HCT116 (cell line): Measurements from ENCODE around the gene MAGI3. TPM values are rescaled to one million over a fixed set of nuclear protein-coding genes. Genes with fewer than 3 reads are reported as not detected.

Source experiments
- ATAC-seq: fragments of 200-7000 bp; cut with Tn5 transposase; 2 replicates; pipeline ENCODE4 v1.9.1; 2020; ENCODE audit warnings: mild to moderate bottlenecking, moderate library complexity
- BruUV-seq: library from RNA; stranded (reverse); fragments of 400-500 nt; replicated peaks from 2 replicates; lab custom pipeline; 2021; lab: Mats Ljungman, UMichigan
- CTCF ChIA-PET: fragments of 300-600 bp; sonication (Branson Sonifier 250); formaldehyde crosslinking; loops from one replicate; lab custom pipeline; 2021; ENCODE audit warnings: antibody characterized with exemption; lab: Charles Lee
- POLR2A ChIA-PET: fragments of 300-600, 350-600 bp; sonication (Branson Sonifier 250); formaldehyde crosslinking; loops from one replicate; lab custom pipeline; 2021; ENCODE audit warnings: antibody characterized with exemption; lab: Charles Lee
- RAD21 ChIA-PET, 2 experiments: fragments of 300-600 bp; sonication (Branson Sonifier 250); formaldehyde crosslinking; loops; one replicate each; lab custom pipeline; 2023; ENCODE audit warnings: low total read pairs in 2 of 2; ENCODE audit not compliant: uncharacterized antibody in 2 of 2, unreplicated experiment in 2 of 2, low non-redundant PET in 1 of 2; lab: Charles Lee
- DNase-seq: peaks from one replicate; pipeline ENCODE4 v3.0.0-alpha.2; 2010; ENCODE audit warnings: low read depth, low spot score
- H2AFZ ChIP-seq: fragments of 200-600 bp; shearing (Covaris generic), sonication (generic); 2 replicates; pipeline ENCODE4 v1.6.1; 2017; ENCODE audit warnings: low read depth, mixed run types, mixed read lengths, antibody characterized with exemption, low read length; ENCODE audit not compliant: poor library complexity, severe bottlenecking
- H3K27ac ChIP-seq: 2 replicates; pipeline ENCODE4 v1.5.1; 2012; ENCODE audit warnings: low read depth, low read length
- H3K27me3 ChIP-seq: fragments of 200-600 bp; sonication (generic); 2 replicates; pipeline ENCODE4 v1.6.1; 2016; ENCODE audit warnings: mixed run types, low read length, mixed read lengths; ENCODE audit not compliant: insufficient read depth
- H3K36me3 ChIP-seq, 2 experiments: fragments of 200-500 bp in 1 of 2; fragments of 200-600 bp in 1 of 2; sonication (Bioruptor generic) in 1 of 2; sonication (generic) in 1 of 2; 2 replicates each; pipeline versions ENCODE4 v1.5.1 to v1.6.1; 2014 to 2016; ENCODE audit warnings: low read length in 2 of 2, inconsistent platforms in 1 of 2, mixed read lengths in 1 of 2, mixed run types in 1 of 2; ENCODE audit not compliant: insufficient read depth in 2 of 2, control insufficient read depth in 1 of 2
- H3K4me1 ChIP-seq, 2 experiments: fragments of 200-600 bp in 1 of 2; sonication (generic) in 1 of 2; 2 replicates each; pipeline versions ENCODE4 v1.5.1 to v1.6.1; 2012 to 2017; ENCODE audit warnings: low read length in 2 of 2, inconsistent platforms in 1 of 2, mild to moderate bottlenecking in 1 of 2, mixed read lengths in 1 of 2, mixed run types in 1 of 2, moderate library complexity in 1 of 2; ENCODE audit not compliant: insufficient read depth in 2 of 2, control insufficient read depth in 1 of 2
- H3K4me2 ChIP-seq: fragments of 200-600 bp; sonication (generic); 2 replicates; pipeline ENCODE4 v1.6.1; 2017; ENCODE audit warnings: mixed run types, low read length, mixed read lengths
- H3K4me3 ChIP-seq, 2 experiments: fragments of 200-600 bp in 1 of 2; sonication (generic) in 1 of 2; replicated peaks in 1 of 2; 2 replicates each; pipeline ENCODE4 v1.5.1; 2011 to 2016; ENCODE audit warnings: low read length in 2 of 2, control low read depth in 1 of 2, low read depth in 1 of 2, mild to moderate bottlenecking in 1 of 2, mixed read lengths in 1 of 2, mixed run types in 1 of 2
- H3K79me2 ChIP-seq: fragments of 200-600 bp; sonication (generic); 2 replicates; pipeline ENCODE4 v1.6.1; 2017; ENCODE audit warnings: mild to moderate bottlenecking, mixed run types, low read length, moderate library complexity, mixed read lengths; ENCODE audit not compliant: insufficient read depth
- H3K9ac ChIP-seq: fragments of 200-600 bp; sonication (generic); 2 replicates; pipeline ENCODE4 v1.6.1; 2016; ENCODE audit warnings: low read length, mixed read lengths
- H3K9me2 ChIP-seq: fragments of 200-600 bp; sonication (generic), shearing (Covaris generic); 2 replicates; pipeline ENCODE4 v1.6.1; 2017; ENCODE audit warnings: mixed run types, mild to moderate bottlenecking, moderate library complexity; ENCODE audit not compliant: insufficient read depth
- H3K9me3 ChIP-seq, 2 experiments: fragments of 200-500 bp in 1 of 2; fragments of 200-600 bp in 1 of 2; sonication (Bioruptor generic) in 1 of 2; sonication (generic) in 1 of 2; 2 replicates each; pipeline ENCODE4 v1.6.1; 2014 to 2017; ENCODE audit warnings: low read length in 2 of 2, mixed read lengths in 2 of 2, inconsistent platforms in 1 of 2, low read depth in 1 of 2, mild to moderate bottlenecking in 1 of 2, mixed run types in 1 of 2, moderate library complexity in 1 of 2; ENCODE audit not compliant: control insufficient read depth in 1 of 2, insufficient read depth in 1 of 2
- H4K20me1 ChIP-seq: fragments of 200-600 bp; sonication (generic), shearing (Covaris generic); 2 replicates; pipeline ENCODE4 v1.6.1; 2017; ENCODE audit warnings: mixed run types, mild to moderate bottlenecking, moderate library complexity; ENCODE audit not compliant: insufficient read depth
- CEBPB ChIP-seq: IDR thresholded peaks from 2 replicates; pipeline ENCODE4 v1.6.1; 2012; ENCODE audit warnings: low read depth
- EGR1 ChIP-seq: IDR thresholded peaks from 2 replicates; pipeline ENCODE4 v1.6.1; 2012; ENCODE audit warnings: low read depth
- ELF1 ChIP-seq: IDR thresholded peaks from 2 replicates; pipeline ENCODE4 v1.6.1; 2012; ENCODE audit warnings: low read depth, borderline replicate concordance
- EZH2 ChIP-seq: fragments of 200-600 bp; sonication (generic); IDR thresholded peaks from 2 replicates; pipeline ENCODE4 v1.6.1; 2017; ENCODE audit warnings: antibody characterized with exemption, mixed run types
- EZH2phosphoT487 ChIP-seq: fragments of 200-600 bp; IDR thresholded peaks from 2 replicates; pipeline ENCODE4 v1.6.1; 2018; ENCODE audit warnings: antibody characterized with exemption, borderline replicate concordance
- FOSL1 ChIP-seq: IDR thresholded peaks from 2 replicates; pipeline ENCODE4 v1.6.1; 2012; ENCODE audit warnings: low read depth
- JUND ChIP-seq: IDR thresholded peaks from 2 replicates; pipeline ENCODE4 v1.6.1; 2012
- POLR2A ChIP-seq: IDR thresholded peaks from 2 replicates; pipeline ENCODE4 v1.7.0; 2011; ENCODE audit warnings: borderline replicate concordance; ENCODE audit not compliant: insufficient read depth, insufficient read length; ENCODE audit errors: extremely low read depth
- POLR2AphosphoS5 ChIP-seq: IDR thresholded peaks from 2 replicates; pipeline ENCODE4 v1.6.1; 2011; ENCODE audit warnings: mild to moderate bottlenecking, low read depth, low read length, moderate library complexity
- SIN3A ChIP-seq: IDR thresholded peaks from 2 replicates; pipeline ENCODE4 v1.6.1; 2012; ENCODE audit warnings: low read depth
- SP1 ChIP-seq: IDR thresholded peaks from 2 replicates; pipeline ENCODE4 v1.6.1; 2012; ENCODE audit warnings: low read depth
- YY1 ChIP-seq: IDR thresholded peaks from 2 replicates; pipeline ENCODE4 v1.6.1; 2011; ENCODE audit warnings: low read length, low read depth, moderate library complexity, mild to moderate bottlenecking; ENCODE audit not compliant: insufficient replicate concordance; ENCODE audit errors: extremely low read depth
- ZFX ChIP-seq: fragments of 450-650 bp; IDR thresholded peaks from 2 replicates; pipeline ENCODE4 v1.6.1; 2017
- ZNF274 ChIP-seq: fragments of 200-500 bp; sonication (Bioruptor generic); IDR thresholded peaks from 2 replicates; pipeline ENCODE4 v1.6.1; 2014; ENCODE audit warnings: mild to moderate bottlenecking, low read depth, low read length, inconsistent platforms
- intact Hi-C: fragments of 100-400 bp; cut with micrococcal nuclease; formaldehyde crosslinking; loops from 2 replicates; pipeline ENCODE4 v1.10.0; 2022
- total RNA-seq: library from RNA; stranded (reverse); gene quantifications from one replicate; pipeline ENCODE4 v1.2.1, GENCODE V29; 2021; ENCODE audit not compliant: unreplicated experiment
- TF ChIP-seq, protein P1 (sequence below): IDR thresholded peaks from 2 replicates; pipeline ENCODE4 v1.6.1; 2012
- TF ChIP-seq, protein P2 (sequence below), 3 experiments: fragments of 200-600 bp in 1 of 3; sonication (generic) in 1 of 3; IDR thresholded peaks in 2 of 3; conservative IDR thresholded peaks in 1 of 3; 2 replicates each; pipeline ENCODE4 v1.5.1; 2012 to 2017; ENCODE audit warnings: low read depth in 2 of 3, low read length in 2 of 3, antibody characterized with exemption in 1 of 3, borderline replicate concordance in 1 of 3, control low read depth in 1 of 3, mild to moderate bottlenecking in 1 of 3, mixed read lengths in 1 of 3, mixed run types in 1 of 3, moderate library complexity in 1 of 3; ENCODE audit not compliant: insufficient read depth in 1 of 3
- TF ChIP-seq, protein P3 (sequence below): IDR thresholded peaks from 2 replicates; pipeline ENCODE4 v1.6.1; 2012; ENCODE audit warnings: low read depth
- TF ChIP-seq, protein P4 (sequence below): IDR thresholded peaks from 2 replicates; pipeline ENCODE4 v1.6.1; 2011; ENCODE audit warnings: mild to moderate bottlenecking, low read length, moderate library complexity; ENCODE audit not compliant: insufficient replicate concordance; ENCODE audit errors: extremely low read depth

The MAGI3 gene
- total RNA-seq, 1 experiment from 2014 or later, result 11.8 TPM

DNA sequence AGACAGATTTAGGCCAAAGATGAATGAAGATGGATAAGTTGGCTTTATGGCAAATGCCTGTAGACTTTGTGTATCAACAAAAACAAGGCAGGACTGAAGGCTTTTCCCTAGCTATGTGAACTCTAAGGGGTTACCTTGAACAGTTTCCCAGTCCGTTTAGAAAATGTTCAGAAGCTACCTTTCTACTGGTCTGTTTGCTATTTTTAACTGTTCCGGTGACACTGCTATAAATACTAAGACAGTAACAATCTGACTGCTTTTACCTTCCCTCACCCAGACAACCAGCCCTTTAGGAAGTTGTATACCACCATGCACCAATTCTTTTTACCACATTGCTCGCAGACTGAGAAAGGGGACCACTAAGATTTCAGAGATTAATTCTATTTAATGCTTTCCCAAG lies 266.8 kb downstream of the MAGI3 start:
- no peak overlapping the region for H3K27ac ChIP-seq
- ChIA-PET POLR2A (no interaction called here), CTCF (no interaction called here), RAD21 (no interaction called here)
- no peak overlapping the region for H3K9ac ChIP-seq
- no peak overlapping the region for H3K4me3 ChIP-seq
- ATAC-seq, result no peak
- DNase-seq, result no peak
- H3K79me2 ChIP-seq, result no peaks in the 10 kb centered on the region
- TF ChIP-seq YY1 (no peak), FOSL1 (no peak), POLR2AphosphoS5 (no peak), ZNF274 (no peak), POLR2A (no peak), EGR1 (no peak), CEBPB (no peak), ZFX (no peak), EZH2phosphoT487 (no peak), SIN3A (no peak), ELF1 (no peak), SP1 (no peak), JUND (no peak), EZH2 (no peak)
- TF ChIP-seq, protein P1, sequence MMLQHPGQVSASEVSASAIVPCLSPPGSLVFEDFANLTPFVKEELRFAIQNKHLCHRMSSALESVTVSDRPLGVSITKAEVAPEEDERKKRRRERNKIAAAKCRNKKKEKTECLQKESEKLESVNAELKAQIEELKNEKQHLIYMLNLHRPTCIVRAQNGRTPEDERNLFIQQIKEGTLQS, result no peak
- TF ChIP-seq, protein P2, sequence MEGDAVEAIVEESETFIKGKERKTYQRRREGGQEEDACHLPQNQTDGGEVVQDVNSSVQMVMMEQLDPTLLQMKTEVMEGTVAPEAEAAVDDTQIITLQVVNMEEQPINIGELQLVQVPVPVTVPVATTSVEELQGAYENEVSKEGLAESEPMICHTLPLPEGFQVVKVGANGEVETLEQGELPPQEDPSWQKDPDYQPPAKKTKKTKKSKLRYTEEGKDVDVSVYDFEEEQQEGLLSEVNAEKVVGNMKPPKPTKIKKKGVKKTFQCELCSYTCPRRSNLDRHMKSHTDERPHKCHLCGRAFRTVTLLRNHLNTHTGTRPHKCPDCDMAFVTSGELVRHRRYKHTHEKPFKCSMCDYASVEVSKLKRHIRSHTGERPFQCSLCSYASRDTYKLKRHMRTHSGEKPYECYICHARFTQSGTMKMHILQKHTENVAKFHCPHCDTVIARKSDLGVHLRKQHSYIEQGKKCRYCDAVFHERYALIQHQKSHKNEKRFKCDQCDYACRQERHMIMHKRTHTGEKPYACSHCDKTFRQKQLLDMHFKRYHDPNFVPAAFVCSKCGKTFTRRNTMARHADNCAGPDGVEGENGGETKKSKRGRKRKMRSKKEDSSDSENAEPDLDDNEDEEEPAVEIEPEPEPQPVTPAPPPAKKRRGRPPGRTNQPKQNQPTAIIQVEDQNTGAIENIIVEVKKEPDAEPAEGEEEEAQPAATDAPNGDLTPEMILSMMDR (IDR thresholded peaks at IDR 0.05 in 2 of 3, conservative IDR thresholded peaks at IDR 0.05 in 1 of 3; ENCODE audit: borderline replicate concordance in 1 of 3, insufficient read depth in 1 of 3, low read depth in 2 of 3, low read length in 2 of 3), result no peak
- TF ChIP-seq, protein P3, sequence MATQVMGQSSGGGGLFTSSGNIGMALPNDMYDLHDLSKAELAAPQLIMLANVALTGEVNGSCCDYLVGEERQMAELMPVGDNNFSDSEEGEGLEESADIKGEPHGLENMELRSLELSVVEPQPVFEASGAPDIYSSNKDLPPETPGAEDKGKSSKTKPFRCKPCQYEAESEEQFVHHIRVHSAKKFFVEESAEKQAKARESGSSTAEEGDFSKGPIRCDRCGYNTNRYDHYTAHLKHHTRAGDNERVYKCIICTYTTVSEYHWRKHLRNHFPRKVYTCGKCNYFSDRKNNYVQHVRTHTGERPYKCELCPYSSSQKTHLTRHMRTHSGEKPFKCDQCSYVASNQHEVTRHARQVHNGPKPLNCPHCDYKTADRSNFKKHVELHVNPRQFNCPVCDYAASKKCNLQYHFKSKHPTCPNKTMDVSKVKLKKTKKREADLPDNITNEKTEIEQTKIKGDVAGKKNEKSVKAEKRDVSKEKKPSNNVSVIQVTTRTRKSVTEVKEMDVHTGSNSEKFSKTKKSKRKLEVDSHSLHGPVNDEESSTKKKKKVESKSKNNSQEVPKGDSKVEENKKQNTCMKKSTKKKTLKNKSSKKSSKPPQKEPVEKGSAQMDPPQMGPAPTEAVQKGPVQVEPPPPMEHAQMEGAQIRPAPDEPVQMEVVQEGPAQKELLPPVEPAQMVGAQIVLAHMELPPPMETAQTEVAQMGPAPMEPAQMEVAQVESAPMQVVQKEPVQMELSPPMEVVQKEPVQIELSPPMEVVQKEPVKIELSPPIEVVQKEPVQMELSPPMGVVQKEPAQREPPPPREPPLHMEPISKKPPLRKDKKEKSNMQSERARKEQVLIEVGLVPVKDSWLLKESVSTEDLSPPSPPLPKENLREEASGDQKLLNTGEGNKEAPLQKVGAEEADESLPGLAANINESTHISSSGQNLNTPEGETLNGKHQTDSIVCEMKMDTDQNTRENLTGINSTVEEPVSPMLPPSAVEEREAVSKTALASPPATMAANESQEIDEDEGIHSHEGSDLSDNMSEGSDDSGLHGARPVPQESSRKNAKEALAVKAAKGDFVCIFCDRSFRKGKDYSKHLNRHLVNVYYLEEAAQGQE, result no peak
- TF ChIP-seq, protein P4, sequence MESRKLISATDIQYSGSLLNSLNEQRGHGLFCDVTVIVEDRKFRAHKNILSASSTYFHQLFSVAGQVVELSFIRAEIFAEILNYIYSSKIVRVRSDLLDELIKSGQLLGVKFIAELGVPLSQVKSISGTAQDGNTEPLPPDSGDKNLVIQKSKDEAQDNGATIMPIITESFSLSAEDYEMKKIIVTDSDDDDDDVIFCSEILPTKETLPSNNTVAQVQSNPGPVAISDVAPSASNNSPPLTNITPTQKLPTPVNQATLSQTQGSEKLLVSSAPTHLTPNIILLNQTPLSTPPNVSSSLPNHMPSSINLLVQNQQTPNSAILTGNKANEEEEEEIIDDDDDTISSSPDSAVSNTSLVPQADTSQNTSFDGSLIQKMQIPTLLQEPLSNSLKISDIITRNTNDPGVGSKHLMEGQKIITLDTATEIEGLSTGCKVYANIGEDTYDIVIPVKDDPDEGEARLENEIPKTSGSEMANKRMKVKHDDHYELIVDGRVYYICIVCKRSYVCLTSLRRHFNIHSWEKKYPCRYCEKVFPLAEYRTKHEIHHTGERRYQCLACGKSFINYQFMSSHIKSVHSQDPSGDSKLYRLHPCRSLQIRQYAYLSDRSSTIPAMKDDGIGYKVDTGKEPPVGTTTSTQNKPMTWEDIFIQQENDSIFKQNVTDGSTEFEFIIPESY, result no peak
- no peaks in the 10 kb centered on the region for H3K27me3 ChIP-seq
- no peaks in the 10 kb centered on the region for H3K9me2 ChIP-seq
- no peaks in the 10 kb centered on the region for H3K9me3 ChIP-seq
- H2AFZ ChIP-seq, result no peak overlapping the region
- no peak overlapping the region for H3K4me2 ChIP-seq
- no peaks in the 10 kb centered on the region for H4K20me1 ChIP-seq
- intact Hi-C loops, result no loop called here
- H3K4me1 ChIP-seq, result no peaks in the 10 kb centered on the region
- no peaks in the 10 kb centered on the region for H3K36me3 ChIP-seq
- BruUV-seq, result no TSS peak
